Ishikawa (cell line): ENCODE results near the gene CNTNAP1.

ENCODE experiments used
- CEBPB ChIP-seq: IDR thresholded peaks from 2 replicates; pipeline ENCODE4 v1.6.1; 2012
- CREB1 ChIP-seq: IDR thresholded peaks from 2 replicates; pipeline ENCODE4 v1.6.1; 2012; ENCODE audit warnings: low read depth
- EGR1 ChIP-seq: IDR thresholded peaks from 2 replicates; pipeline ENCODE4 v1.6.1; 2012
- EP300 ChIP-seq: IDR thresholded peaks from 2 replicates; pipeline ENCODE4 v1.6.1; 2012; ENCODE audit warnings: borderline replicate concordance
- FOXM1 ChIP-seq: IDR thresholded peaks from 2 replicates; pipeline ENCODE4 v1.6.1; 2012; ENCODE audit warnings: low read depth, borderline replicate concordance
- NFIC ChIP-seq: IDR thresholded peaks from 2 replicates; pipeline ENCODE4 v1.6.1; 2012
- RAD21 ChIP-seq: IDR thresholded peaks from 2 replicates; pipeline ENCODE4 v1.6.1; 2012; ENCODE audit warnings: low read depth
- TAF1 ChIP-seq: IDR thresholded peaks from 2 replicates; pipeline ENCODE4 v1.6.1; 2012; ENCODE audit warnings: low read depth, mild to moderate bottlenecking
- TCF12 ChIP-seq: IDR thresholded peaks from 2 replicates; pipeline ENCODE4 v1.6.1; 2012; ENCODE audit warnings: low read depth
- TEAD4 ChIP-seq: IDR thresholded peaks from 2 replicates; pipeline ENCODE4 v1.6.1; 2012
- YY1 ChIP-seq: IDR thresholded peaks from 2 replicates; pipeline ENCODE4 v1.6.1; 2012; ENCODE audit warnings: low read depth
- ZBTB7A ChIP-seq: IDR thresholded peaks from 2 replicates; pipeline ENCODE4 v1.6.1; 2012; ENCODE audit warnings: low read depth
- TF ChIP-seq, protein P1 (sequence below): IDR thresholded peaks from 2 replicates; pipeline ENCODE4 v1.6.1; 2012
- TF ChIP-seq, protein P2 (sequence below): IDR thresholded peaks from 2 replicates; pipeline ENCODE4 v1.6.1; 2012
- TF ChIP-seq, protein P3 (sequence below): IDR thresholded peaks from 2 replicates; pipeline ENCODE4 v1.6.1; 2012; ENCODE audit warnings: low read depth, mild to moderate bottlenecking

The CNTNAP1 gene

DNA sequence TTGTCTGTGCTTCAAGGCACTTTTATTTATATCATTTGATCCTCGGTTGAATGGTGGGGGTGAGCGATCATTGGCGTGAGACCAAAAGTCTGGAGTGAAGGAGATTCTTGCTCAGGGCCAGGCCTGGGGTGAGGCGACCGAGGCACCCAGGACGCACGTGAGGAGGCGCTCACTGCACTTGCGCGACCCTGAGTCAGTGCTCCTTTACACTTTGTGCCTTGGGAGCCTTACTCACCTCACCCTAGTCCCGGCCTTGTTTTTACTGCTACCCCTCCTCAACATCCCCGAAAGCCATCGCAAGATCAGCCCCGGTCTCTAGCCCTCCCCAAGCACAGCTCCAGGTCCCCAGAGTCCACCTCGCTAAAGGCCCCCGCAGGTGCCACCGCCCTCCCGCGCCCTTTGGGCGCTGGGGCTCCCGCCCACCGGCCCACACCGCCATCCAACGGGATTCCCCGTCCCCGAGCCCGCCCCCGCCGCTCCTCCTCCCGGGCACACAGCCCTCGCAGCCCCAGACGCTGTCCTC, 62.0 kb downstream of the CNTNAP1 start:
- TF ChIP-seq NFIC (no peak), TAF1 (0 out of 2 replicates have a peak, but pooled peaks have one; percentile 23)
- TF ChIP-seq, protein P1, sequence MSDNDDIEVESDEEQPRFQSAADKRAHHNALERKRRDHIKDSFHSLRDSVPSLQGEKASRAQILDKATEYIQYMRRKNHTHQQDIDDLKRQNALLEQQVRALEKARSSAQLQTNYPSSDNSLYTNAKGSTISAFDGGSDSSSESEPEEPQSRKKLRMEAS, result peak; percentile 86
- TF ChIP-seq, protein P2, sequence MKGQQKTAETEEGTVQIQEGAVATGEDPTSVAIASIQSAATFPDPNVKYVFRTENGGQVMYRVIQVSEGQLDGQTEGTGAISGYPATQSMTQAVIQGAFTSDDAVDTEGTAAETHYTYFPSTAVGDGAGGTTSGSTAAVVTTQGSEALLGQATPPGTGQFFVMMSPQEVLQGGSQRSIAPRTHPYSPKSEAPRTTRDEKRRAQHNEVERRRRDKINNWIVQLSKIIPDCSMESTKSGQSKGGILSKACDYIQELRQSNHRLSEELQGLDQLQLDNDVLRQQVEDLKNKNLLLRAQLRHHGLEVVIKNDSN, result peak; percentile 49; the same call in 1 of the 2 replicates

DNA sequence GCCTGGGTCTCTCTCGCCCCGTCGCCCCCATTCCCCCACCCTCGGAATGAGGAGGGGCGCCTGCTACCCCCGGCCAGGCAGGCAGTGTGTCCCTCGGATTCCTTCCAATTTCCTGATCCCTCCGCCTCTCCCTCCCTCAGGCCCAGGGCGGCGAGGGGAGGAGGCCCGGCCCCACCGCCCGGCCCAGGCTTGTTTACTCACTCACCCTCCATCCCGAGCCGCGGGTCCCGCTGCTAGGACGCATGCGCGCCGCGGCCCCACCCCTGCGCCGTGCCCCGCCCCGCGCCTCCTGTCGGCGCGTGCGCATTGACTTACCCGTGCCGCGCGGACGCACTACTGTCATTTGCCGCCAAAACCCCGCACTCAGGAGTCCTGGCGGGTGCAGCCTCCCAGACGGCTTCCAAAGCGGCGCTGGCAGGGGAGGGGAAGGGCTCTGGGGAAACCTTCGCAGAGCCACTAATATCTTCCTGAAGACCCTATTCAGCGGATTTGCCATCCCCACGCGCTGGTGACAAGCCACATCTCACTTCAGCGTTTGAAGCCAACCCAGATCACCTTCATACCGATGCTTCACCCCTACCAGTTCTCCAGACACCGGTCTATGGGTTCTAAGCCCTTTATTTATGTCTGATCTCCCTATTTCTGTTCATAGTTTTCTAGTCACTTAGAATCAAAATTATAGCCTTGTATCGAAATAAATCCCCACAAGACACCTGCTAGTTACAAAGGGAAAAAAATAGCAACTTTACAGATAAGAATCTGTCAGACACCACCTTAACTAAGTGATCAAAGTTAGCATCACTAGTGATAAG, 62.7 kb downstream of the CNTNAP1 start, which contains the start of gene EZH1:
EZH1 (minus strand) TSS at position 235 of the 812 bp plus-strand sequence. CDS start 16,099 bp downstream, outside the sequence.
- no peak for TF ChIP-seq NFIC
- no peak for TF ChIP-seq EGR1
- TF ChIP-seq TEAD4, result no peak
- TF ChIP-seq TCF12, result peak; percentile 58; the same call in 1 of the 2 replicates
- TF ChIP-seq FOXM1, result no peak
- TF ChIP-seq, protein P1, result peak; percentile 100
- peak; percentile 84 for TF ChIP-seq ZBTB7A
- no peak for TF ChIP-seq CEBPB
- no peak for TF ChIP-seq EP300
- TF ChIP-seq, protein P2, result no peak; the same call in 1 of the 2 replicates
- TF ChIP-seq, protein P3, sequence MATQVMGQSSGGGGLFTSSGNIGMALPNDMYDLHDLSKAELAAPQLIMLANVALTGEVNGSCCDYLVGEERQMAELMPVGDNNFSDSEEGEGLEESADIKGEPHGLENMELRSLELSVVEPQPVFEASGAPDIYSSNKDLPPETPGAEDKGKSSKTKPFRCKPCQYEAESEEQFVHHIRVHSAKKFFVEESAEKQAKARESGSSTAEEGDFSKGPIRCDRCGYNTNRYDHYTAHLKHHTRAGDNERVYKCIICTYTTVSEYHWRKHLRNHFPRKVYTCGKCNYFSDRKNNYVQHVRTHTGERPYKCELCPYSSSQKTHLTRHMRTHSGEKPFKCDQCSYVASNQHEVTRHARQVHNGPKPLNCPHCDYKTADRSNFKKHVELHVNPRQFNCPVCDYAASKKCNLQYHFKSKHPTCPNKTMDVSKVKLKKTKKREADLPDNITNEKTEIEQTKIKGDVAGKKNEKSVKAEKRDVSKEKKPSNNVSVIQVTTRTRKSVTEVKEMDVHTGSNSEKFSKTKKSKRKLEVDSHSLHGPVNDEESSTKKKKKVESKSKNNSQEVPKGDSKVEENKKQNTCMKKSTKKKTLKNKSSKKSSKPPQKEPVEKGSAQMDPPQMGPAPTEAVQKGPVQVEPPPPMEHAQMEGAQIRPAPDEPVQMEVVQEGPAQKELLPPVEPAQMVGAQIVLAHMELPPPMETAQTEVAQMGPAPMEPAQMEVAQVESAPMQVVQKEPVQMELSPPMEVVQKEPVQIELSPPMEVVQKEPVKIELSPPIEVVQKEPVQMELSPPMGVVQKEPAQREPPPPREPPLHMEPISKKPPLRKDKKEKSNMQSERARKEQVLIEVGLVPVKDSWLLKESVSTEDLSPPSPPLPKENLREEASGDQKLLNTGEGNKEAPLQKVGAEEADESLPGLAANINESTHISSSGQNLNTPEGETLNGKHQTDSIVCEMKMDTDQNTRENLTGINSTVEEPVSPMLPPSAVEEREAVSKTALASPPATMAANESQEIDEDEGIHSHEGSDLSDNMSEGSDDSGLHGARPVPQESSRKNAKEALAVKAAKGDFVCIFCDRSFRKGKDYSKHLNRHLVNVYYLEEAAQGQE, result no peak
- TF ChIP-seq YY1, result peak; percentile 46; the same call in 1 of the 2 replicates
- no peak; the same call in 1 of the 2 replicates for TF ChIP-seq TAF1
- TF ChIP-seq CREB1, result no peak
- TF ChIP-seq RAD21, result no peak

DNA sequence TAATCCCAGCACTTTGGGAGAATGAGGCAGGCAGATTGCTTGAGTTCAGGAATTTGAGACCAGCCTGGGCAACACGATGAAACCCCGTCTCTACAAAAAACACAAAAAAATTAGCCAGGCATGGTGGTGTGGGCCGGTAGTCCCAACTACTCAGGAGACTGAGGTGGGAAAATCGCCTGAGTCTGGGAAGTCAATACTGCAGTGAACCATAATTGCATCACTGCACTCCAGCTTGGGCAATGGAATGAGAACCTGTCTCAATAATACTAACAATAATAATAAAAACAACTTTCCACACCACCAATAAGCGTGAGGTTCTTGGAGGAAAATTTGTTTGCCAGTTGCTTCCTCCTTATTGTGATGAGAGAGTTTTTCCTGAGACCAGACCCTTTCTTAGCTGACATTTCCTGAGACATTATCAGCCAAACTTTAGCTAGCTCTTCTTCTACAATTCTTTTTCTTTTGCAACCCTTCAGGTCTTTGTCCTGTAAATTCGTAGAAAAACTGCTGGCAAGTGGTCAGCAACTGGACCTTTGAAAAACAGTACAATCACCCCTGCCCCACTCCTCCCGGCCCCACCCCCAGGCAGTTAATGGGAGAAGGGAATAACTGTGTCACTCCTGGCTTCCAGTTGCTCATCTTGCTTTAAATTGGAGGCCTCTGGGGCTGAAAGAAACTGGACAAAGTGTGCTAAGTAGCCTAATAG, 66.0 kb downstream of the CNTNAP1 start:
- TF ChIP-seq CREB1 (no peak), CEBPB (no peak), EP300 (no peak), TCF12 (no peak), YY1 (no peak), TAF1 (no peak), NFIC (no peak), ZBTB7A (no peak), EGR1 (no peak), RAD21 (no peak), TEAD4 (no peak)
- TF ChIP-seq, protein P1, result no peak
- TF ChIP-seq, protein P3, result no peak
- TF ChIP-seq, protein P2, result no peak

DNA sequence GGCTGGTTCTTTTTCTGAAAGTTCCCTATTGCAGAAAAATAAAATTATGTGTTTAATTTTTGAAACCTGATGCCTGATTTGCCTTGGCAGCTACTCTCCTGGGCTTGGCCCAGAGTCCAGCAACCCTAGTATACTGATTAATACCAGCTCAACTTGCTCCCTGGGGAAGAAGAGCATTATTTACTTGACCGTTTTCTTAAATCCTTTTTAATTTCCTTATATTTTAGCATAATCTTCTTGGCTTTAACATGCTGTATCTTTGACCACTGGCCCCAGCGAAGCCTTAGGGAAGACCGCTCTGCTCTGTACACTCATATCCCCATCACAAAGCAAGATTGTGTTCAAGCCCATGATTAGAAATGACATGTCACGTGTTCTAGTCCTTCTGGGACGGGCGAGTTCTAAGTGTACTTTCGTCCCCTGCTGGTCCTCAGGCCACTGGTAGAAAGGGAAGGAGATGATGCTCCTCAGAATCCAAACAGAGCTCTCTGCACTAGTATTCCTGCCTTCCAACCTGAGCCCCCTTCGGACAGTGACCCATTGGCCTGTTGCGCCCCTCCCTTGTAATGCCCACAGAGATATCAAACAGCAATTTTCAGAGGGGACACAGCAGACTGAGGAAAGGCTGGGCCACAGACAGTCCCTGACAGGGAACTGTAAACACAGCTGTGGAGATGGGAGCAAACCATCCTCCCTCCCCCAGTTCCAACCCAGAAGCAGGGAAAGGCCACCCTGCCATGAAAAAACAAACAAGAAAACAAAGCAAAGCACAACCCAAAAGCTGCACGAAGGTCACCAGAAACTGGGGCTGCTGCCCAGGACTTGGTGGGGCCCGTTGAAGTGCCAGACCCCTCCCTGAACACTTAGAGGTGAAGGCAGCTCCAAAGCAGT, 66.8 kb downstream of the CNTNAP1 start:
- TF ChIP-seq TEAD4, result no peak
- TF ChIP-seq EGR1, result no peak
- no peak for TF ChIP-seq CREB1
- TF ChIP-seq, protein P2, result no peak
- TF ChIP-seq, protein P3, result no peak
- TF ChIP-seq CEBPB, result no peak
- no peak for TF ChIP-seq FOXM1
- no peak for TF ChIP-seq YY1
- no peak for TF ChIP-seq ZBTB7A
- no peak for TF ChIP-seq TCF12
- TF ChIP-seq RAD21, result no peak
- no peak for TF ChIP-seq NFIC
